Loucy (cell line): Measurements from ENCODE around the gene DENND5A.

Experiments
- H2AFZ ChIP-seq: fragments of 200-600 bp; sonication (generic); 2 replicates; pipeline ENCODE4 v1.6.0; 2016; ENCODE audit warnings: antibody characterized with exemption, mild to moderate bottlenecking, low read length, moderate library complexity
- H3F3A ChIP-seq: fragments of 200-600 bp; 2 replicates; pipeline ENCODE4 v1.6.0; 2016; ENCODE audit warnings: antibody characterized with exemption, low read depth, mild to moderate bottlenecking
- H3K27me3 ChIP-seq: fragments of 200-600 bp; sonication (generic); 2 replicates; pipeline ENCODE4 v1.6.1; 2014; ENCODE audit warnings: low read length, mild to moderate bottlenecking; ENCODE audit not compliant: insufficient read depth, poor library complexity, severe bottlenecking
- H3K36me3 ChIP-seq: fragments of 200-600 bp; sonication (generic); 2 replicates; pipeline ENCODE4 v1.6.1; 2016; ENCODE audit warnings: low read length; ENCODE audit not compliant: insufficient read depth
- H3K4me1 ChIP-seq: fragments of 200-600 bp; sonication (generic); 2 replicates; pipeline ENCODE4 v1.5.1; 2014; ENCODE audit warnings: low read length, mild to moderate bottlenecking; ENCODE audit not compliant: insufficient read depth, poor library complexity, severe bottlenecking
- H3K4me2 ChIP-seq: fragments of 200-600 bp; sonication (generic); 2 replicates; pipeline ENCODE4 v1.6.0; 2014; ENCODE audit warnings: antibody characterized with exemption, low read length, low read depth, mild to moderate bottlenecking; ENCODE audit not compliant: poor library complexity, severe bottlenecking
- H3K4me3 ChIP-seq: fragments of 200-600 bp; sonication (generic); 2 replicates; pipeline ENCODE4 v1.5.1; 2014; ENCODE audit warnings: low read length, mild to moderate bottlenecking, mixed read lengths; ENCODE audit not compliant: poor library complexity, severe bottlenecking
- H3K79me2 ChIP-seq: fragments of 200-600 bp; sonication (generic); 2 replicates; pipeline ENCODE4 v1.6.1; 2014; ENCODE audit warnings: low read length; ENCODE audit not compliant: insufficient read depth
- H3K9ac ChIP-seq: fragments of 200-600 bp; sonication (generic); 2 replicates; pipeline ENCODE4 v1.6.0; 2014; ENCODE audit warnings: mild to moderate bottlenecking, low read depth, low read length, moderate library complexity; ENCODE audit not compliant: poor library complexity, severe bottlenecking
- H3K9me2 ChIP-seq: fragments of 200-600 bp; sonication (generic); replicated peaks from 2 replicates; pipeline ENCODE4 v1.6.1; 2016; ENCODE audit warnings: low read depth, low read length, mixed read lengths
- H3K9me3 ChIP-seq: fragments of 200-600 bp; sonication (generic); 2 replicates; pipeline ENCODE4 v1.6.1; 2014; ENCODE audit warnings: mild to moderate bottlenecking, antibody characterized with exemption, low read length, low read depth; ENCODE audit not compliant: insufficient read depth
- H4K20me1 ChIP-seq: fragments of 200-600 bp; sonication (generic); 2 replicates; pipeline ENCODE4 v1.6.0; 2014; ENCODE audit warnings: antibody characterized with exemption, low read length, mild to moderate bottlenecking; ENCODE audit not compliant: insufficient read depth, poor library complexity, severe bottlenecking
- CTCF ChIP-seq: fragments of 200-600 bp; sonication (generic); conservative IDR thresholded peaks from 2 replicates; pipeline ENCODE4 v1.5.1; 2014; ENCODE audit warnings: mild to moderate bottlenecking, antibody characterized with exemption, low read length
- EZH2phosphoT487 ChIP-seq: fragments of 200-600 bp; IDR thresholded peaks from 2 replicates; pipeline ENCODE4 v1.6.1; 2018; ENCODE audit warnings: antibody characterized with exemption, mild to moderate bottlenecking, moderate library complexity, borderline replicate concordance

Gene DENND5A

GRCh38 chr11:9089636-9090035 is 175.5 kb downstream of the DENND5A start:
- no peaks in the 10 kb centered on the region for H3K79me2 ChIP-seq
- no peaks in the 10 kb centered on the region for H3F3A ChIP-seq
- no peak overlapping the region for H3K4me3 ChIP-seq
- H3K9me2 ChIP-seq: no peaks in the 10 kb centered on the region
- H3K36me3 ChIP-seq: no peaks in the 10 kb centered on the region
- H3K27me3 ChIP-seq: no peaks in the 10 kb centered on the region
- H3K4me1 ChIP-seq: no peaks in the 10 kb centered on the region
- H3K9ac ChIP-seq: no peak overlapping the region
- no peak overlapping the region for H3K4me2 ChIP-seq
- no peaks in the 10 kb centered on the region for H4K20me1 ChIP-seq
- no peak overlapping the region for H2AFZ ChIP-seq
- no peaks in the 10 kb centered on the region for H3K9me3 ChIP-seq
- no peak for TF ChIP-seq CTCF
- TF ChIP-seq EZH2phosphoT487: no peak

GRCh38 chr11:9089061-9089460 is 176.1 kb downstream of the DENND5A start:
- no peak for TF ChIP-seq EZH2phosphoT487
- TF ChIP-seq CTCF: no peak
- Histone ChIP-seq H3K36me3 (no peaks in the 10 kb centered on the region), H3K4me2 (no peak overlapping the region), H3K4me3 (no peak overlapping the region), H3K9ac (no peak overlapping the region), H3K4me1 (no peaks in the 10 kb centered on the region), H3K79me2 (no peaks in the 10 kb centered on the region), H4K20me1 (no peaks in the 10 kb centered on the region), H2AFZ (no peak overlapping the region), H3K9me3 (no peaks in the 10 kb centered on the region), H3K27me3 (no peaks in the 10 kb centered on the region), H3K9me2 (no peaks in the 10 kb centered on the region), H3F3A (no peaks in the 10 kb centered on the region)
